A549 treated with Hydrocortisone at 1 μM for 4 hours (cell line): ENCODE data around the gene CRYZ. TPM values are rescaled to one million over a fixed set of nuclear protein-coding genes. Genes with fewer than 3 reads are reported as not detected.

Experiments used
- total RNA-seq: library from RNA; stranded (reverse); fragments of 200-300 nt; extraction: Qiagen RNA extraction; gene quantifications from 5 replicates; pipeline ENCODE4 v1.2.3, GENCODE V29; 2022

CRYZ gene
- 73.4 to 87.8 TPM (median 83.5 TPM) in 5 replicates for total RNA-seq

DNA sequence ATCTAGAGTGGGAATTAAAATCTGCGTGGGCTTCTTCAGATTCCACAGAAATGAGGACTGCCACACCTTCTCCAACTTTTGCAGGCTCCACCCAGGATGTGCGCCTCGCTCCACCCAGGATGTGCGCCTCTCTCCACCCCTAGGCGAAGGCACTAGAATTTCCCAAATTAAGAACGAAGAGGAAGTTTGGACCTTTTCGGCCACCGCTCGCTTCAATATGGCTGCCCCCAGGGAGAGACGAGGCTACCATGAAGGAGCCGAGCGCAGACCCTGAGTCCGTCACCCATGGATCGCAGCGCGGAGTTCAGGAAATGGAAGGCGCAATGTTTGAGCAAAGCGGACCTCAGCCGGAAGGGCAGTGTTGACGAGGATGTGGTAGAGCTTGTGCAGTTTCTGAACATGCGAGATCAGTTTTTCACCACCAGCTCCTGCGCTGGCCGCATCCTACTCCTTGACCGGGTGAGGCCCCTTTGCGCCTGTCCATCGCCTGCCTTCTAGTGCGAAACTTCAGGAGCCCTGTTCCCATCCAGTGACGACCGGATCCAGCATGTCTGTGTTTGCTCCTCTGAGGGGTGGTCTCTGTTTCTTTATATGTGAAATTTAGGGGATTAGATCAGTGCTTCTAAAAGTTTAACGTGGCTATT, at the start of gene CRYZ, which contains the start of gene TYW3:
CRYZ (minus strand) TSS at position 91 of the 644 bp plus-strand sequence. CDS start 8,229 bp downstream, outside the sequence.
TYW3 (plus strand) TSS at position 193 of the 644 bp plus-strand sequence; CDS start at position 286, 93 bp downstream.

GRCh38 chr1:74673351-74674111, 59.3 kb downstream of the CRYZ start, which contains the start of gene ERICH3:
Gene ERICH3, minus strand, starts transcription at chr1:74673792. Its CDS starts 273 bp downstream, at chr1:74673519.

Other genes with a start within 250 kb of the CRYZ start
- gene LRRC53, start 220.4 kb downstream of the CRYZ start, total RNA-seq, result not detected in 5 replicates
- gene ERICH3, start 59.3 kb downstream of the CRYZ start, total RNA-seq, result not detected in 5 replicates
- 15.7 to 18.0 TPM (median 16.9 TPM) in 5 replicates for gene TYW3, start 102 bp upstream of the CRYZ start, total RNA-seq